ENCODE measurements around the gene BSCL2.

Gene BSCL2

GRCh38 chr11:62687508-62688396, 19.5 kb downstream of the BSCL2 start:
- Histone ChIP-seq H2AFZ (ENCODE audit: low read depth) (no peak overlapping the region), H3K27me3 (ENCODE audit: insufficient read depth, low read depth) (no peaks in the 10 kb centered on the region), H3K9ac (no peak overlapping the region), H3K4me1 (ENCODE audit: low read depth, poor library complexity, severe bottlenecking) (no peaks in the 10 kb centered on the region), H3K27ac (no peak overlapping the region), H3K4me2 (no peak overlapping the region), H3K79me2 (ENCODE audit: insufficient read depth, low read depth) (no peaks in the 10 kb centered on the region), H3K4me3 (IDR thresholded peaks at IDR 0.05; ENCODE audit: insufficient read depth, low read depth, low read length) (no peak overlapping the region), H4K20me1 (ENCODE audit: insufficient read depth) (no peaks in the 10 kb centered on the region), H3K36me3 (ENCODE audit: insufficient read depth) (no peaks in the 10 kb centered on the region)
- no peak for TF ChIP-seq CTCF (conservative IDR thresholded peaks at IDR 0.05; ENCODE audit: low read depth, low read length)

GRCh38 chr11:62682518-62682917, 24.7 kb downstream of the BSCL2 start:
- Histone ChIP-seq H3K4me2 (no peak overlapping the region), H3K4me3 (IDR thresholded peaks at IDR 0.05; ENCODE audit: insufficient read depth, low read depth, low read length) (no peak overlapping the region), H3K9ac (no peak overlapping the region), H3K79me2 (ENCODE audit: insufficient read depth, low read depth) (peaks cover 13% of the 10 kb centered on the region), H3K4me1 (ENCODE audit: low read depth, poor library complexity, severe bottlenecking) (peaks cover 14% of the 10 kb centered on the region), H2AFZ (ENCODE audit: low read depth) (no peak overlapping the region), H3K36me3 (ENCODE audit: insufficient read depth) (no peaks in the 10 kb centered on the region), H3K27ac (no peak overlapping the region), H4K20me1 (ENCODE audit: insufficient read depth) (no peaks in the 10 kb centered on the region), H3K27me3 (ENCODE audit: insufficient read depth, low read depth) (no peaks in the 10 kb centered on the region)
- TF ChIP-seq CTCF (conservative IDR thresholded peaks at IDR 0.05; ENCODE audit: low read depth, low read length), result no peak

GRCh38 chr11:62680825-62681240, 26.4 kb downstream of the BSCL2 start:
- Histone ChIP-seq H3K36me3 (ENCODE audit: insufficient read depth) (no peaks in the 10 kb centered on the region), H3K27ac (no peak overlapping the region), H3K4me2 (no peak overlapping the region), H3K9ac (no peak overlapping the region), H3K79me2 (ENCODE audit: insufficient read depth, low read depth) (peaks cover 15% of the 10 kb centered on the region), H4K20me1 (ENCODE audit: insufficient read depth) (no peaks in the 10 kb centered on the region), H3K27me3 (ENCODE audit: insufficient read depth, low read depth) (no peaks in the 10 kb centered on the region), H3K4me3 (IDR thresholded peaks at IDR 0.05; ENCODE audit: insufficient read depth, low read depth, low read length) (no peak overlapping the region), H2AFZ (ENCODE audit: low read depth) (peak overlapping the region; percentile 39; the same call in 1 of the 2 replicates), H3K4me1 (ENCODE audit: low read depth, poor library complexity, severe bottlenecking) (peaks cover 22% of the 10 kb centered on the region)
- peak; percentile 59 for TF ChIP-seq CTCF (conservative IDR thresholded peaks at IDR 0.05; ENCODE audit: low read depth, low read length)

- Histone ChIP-seq H3K27me3 (ENCODE audit: insufficient read depth, low read depth) (no peaks in the 10 kb centered on the region), H3K9ac (peak within 1 kb of the TSS; percentile 64; the same call in 1 of the 2 replicates), H3K27ac (peak within 1 kb of the TSS; percentile 14; the same call in 1 of the 2 replicates), H3K4me2 (peak within 1 kb of the TSS; percentile 94), H3K4me3 (IDR thresholded peaks at IDR 0.05; ENCODE audit: insufficient read depth, low read depth, low read length) (no peak within 1 kb of the TSS), H2AFZ (ENCODE audit: low read depth) (peak within 1 kb of the TSS; percentile 95), H4K20me1 (ENCODE audit: insufficient read depth) (no peaks in the 10 kb centered on the region), H3K4me1 (ENCODE audit: low read depth, poor library complexity, severe bottlenecking) (peaks cover 22% of the 10 kb centered on the region), H3K36me3 (ENCODE audit: insufficient read depth) (no peaks in the 10 kb centered on the region), H3K79me2 (ENCODE audit: insufficient read depth, low read depth) (peaks cover 15% of the 10 kb centered on the region)
- no peak for TF ChIP-seq CTCF (conservative IDR thresholded peaks at IDR 0.05; ENCODE audit: low read depth, low read length)
These were observed 28.2 kb downstream of the BSCL2 start, which contains the start of gene UBXN1 for GRCh38 chr11:62678770-62679696. Gene UBXN1 (minus strand): TSS chr11:62679073. CDS start chr11:62678923, 150 bp downstream.
